Fibroblast of the aortic adventitia (primary cell): ENCODE data around the gene GAL3ST3. TPM values are rescaled to one million over a fixed set of nuclear protein-coding genes. Genes with fewer than 3 reads are reported as not detected.

Source experiments
- DNase-seq: peaks from one replicate; pipeline ENCODE4 v3.0.0-alpha.2; 2010; ENCODE audit warnings: low read depth
- H3K4me3 ChIP-seq: 2 replicates; pipeline ENCODE4 v1.5.1; 2011; ENCODE audit warnings: low read depth, mild to moderate bottlenecking, control low read depth, low read length, moderate library complexity
- total RNA-seq: library from RNA; depleted of rRNA; stranded (reverse); fragments of >200 nt; gene quantifications from 2 replicates; pipeline ENCODE4 v1.2.3, GENCODE V29; 2012; ENCODE audit warnings: low replicate concordance
- TF ChIP-seq, protein P1 (sequence below): IDR thresholded peaks from 2 replicates; pipeline ENCODE4 v1.5.1; 2011; ENCODE audit warnings: mild to moderate bottlenecking, low read length, control low read depth, inconsistent platforms; ENCODE audit not compliant: insufficient read depth

The GAL3ST3 gene
- total RNA-seq, 1 donor: not detected

- H3K4me3 ChIP-seq: no peak overlapping the region
- no peak for DNase-seq
- TF ChIP-seq, protein P1, sequence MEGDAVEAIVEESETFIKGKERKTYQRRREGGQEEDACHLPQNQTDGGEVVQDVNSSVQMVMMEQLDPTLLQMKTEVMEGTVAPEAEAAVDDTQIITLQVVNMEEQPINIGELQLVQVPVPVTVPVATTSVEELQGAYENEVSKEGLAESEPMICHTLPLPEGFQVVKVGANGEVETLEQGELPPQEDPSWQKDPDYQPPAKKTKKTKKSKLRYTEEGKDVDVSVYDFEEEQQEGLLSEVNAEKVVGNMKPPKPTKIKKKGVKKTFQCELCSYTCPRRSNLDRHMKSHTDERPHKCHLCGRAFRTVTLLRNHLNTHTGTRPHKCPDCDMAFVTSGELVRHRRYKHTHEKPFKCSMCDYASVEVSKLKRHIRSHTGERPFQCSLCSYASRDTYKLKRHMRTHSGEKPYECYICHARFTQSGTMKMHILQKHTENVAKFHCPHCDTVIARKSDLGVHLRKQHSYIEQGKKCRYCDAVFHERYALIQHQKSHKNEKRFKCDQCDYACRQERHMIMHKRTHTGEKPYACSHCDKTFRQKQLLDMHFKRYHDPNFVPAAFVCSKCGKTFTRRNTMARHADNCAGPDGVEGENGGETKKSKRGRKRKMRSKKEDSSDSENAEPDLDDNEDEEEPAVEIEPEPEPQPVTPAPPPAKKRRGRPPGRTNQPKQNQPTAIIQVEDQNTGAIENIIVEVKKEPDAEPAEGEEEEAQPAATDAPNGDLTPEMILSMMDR: no peak
Observed at GRCh38 chr11:66020212-66020611, 28.7 kb downstream of the GAL3ST3 start.

- TF ChIP-seq, protein P1: no peak
- DNase-seq: no peak
- no peak overlapping the region for H3K4me3 ChIP-seq
Observed at GRCh38 chr11:66017321-66017720, 31.6 kb downstream of the GAL3ST3 start.

DNA sequence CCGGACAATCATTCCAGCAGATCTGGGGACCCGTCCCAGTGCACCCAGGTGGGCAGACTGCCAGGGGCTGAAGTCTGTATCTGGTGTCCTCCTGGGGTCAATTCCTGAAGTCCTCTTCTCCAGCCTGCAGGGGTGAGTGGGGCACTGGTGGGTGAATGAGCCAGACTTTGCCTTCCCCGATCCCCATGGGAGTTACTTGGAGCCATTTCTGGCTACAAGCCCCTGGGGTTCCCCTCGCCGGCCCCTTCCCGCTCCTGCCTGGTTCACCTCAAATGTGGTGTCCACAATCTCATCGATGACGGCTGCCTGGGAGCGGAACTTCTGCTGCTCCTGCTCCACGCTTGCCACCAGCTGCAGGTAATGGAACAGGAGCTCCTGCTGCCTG is 32.2 kb downstream of the GAL3ST3 start:
- TF ChIP-seq, protein P1: no peak
- no peak overlapping the region for H3K4me3 ChIP-seq
- no peak for DNase-seq

DNA sequence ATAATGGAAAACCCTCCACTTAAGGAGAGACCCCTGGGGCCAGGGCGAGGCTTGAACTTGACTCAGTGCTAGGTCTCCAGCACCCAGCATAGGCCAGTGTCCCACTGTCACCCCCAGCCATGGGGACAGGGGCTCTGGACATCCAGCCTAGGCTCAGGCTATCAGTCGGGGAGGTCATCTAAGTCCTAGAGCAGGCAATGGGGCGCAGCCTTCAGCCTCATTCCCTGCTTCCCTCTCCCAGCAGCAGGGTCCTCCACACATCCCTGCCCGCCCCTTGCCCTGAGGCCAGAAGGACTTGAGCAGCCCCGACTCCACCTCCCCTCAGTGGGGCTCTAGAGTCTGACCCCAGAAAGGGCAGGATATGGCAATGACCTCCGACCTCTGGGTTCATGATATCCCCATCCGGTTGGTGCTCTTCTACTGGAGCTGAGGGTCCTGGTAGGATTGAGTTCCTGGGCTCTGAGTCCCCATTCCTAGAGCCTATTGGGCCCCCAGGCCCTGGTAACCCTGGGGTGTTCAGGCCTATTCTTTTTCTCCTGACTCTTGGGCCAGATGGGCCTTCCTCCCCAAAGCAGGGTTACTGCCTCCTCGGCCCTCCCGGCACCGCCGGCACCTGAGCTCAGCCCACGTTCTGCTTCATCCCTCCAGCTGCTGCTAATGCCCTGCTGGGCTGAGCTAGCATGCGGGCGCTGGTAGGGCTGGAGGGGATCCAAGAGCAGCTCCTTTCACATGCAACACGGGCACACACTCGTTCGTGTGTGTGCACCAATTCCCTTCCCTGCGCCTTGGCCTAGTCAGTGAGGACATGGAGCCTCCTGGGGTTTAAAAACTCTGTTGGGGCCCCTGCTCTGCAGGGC is 32.8 kb downstream of the GAL3ST3 start:
- DNase-seq: no peak
- TF ChIP-seq, protein P1: no peak
- H3K4me3 ChIP-seq: no peak overlapping the region

DNA sequence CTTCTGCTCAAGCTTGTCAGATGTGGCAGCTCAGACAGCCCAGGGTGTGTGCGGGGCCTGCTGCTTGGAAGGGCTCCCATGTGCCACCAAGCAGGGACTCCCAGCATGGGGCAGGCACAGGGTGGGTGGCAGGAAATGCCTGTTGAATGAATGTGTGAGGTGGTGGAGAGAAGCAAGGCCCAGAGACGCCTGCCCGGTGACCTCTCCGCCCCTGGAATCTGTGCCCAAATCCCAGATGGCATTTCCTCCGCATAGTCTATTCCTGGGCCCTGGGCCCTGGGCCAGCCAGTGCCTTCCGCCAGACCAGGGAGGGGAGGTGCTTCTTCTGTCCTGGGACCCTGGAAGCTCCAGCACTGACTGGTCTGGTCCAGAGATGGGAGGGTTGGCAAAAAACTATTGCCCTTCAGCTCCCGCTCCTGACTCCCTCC is 33.5 kb downstream of the GAL3ST3 start:
- no peak overlapping the region for H3K4me3 ChIP-seq
- TF ChIP-seq, protein P1: no peak
- peak; percentile 43 for DNase-seq

GRCh38 chr11:66014804-66015453 is 34.0 kb downstream of the GAL3ST3 start:
- no peak overlapping the region for H3K4me3 ChIP-seq
- DNase-seq: peak; percentile 10
- TF ChIP-seq, protein P1: no peak
